Neuronal stem cell (in vitro differentiated cells): ENCODE results near the gene MAP6D1.

Source experiments
- DNase-seq: peaks from one replicate; pipeline ENCODE4 v3.0.0-alpha.2; 2013; ENCODE audit warnings: low spot score
- H2AFZ ChIP-seq: one replicate; pipeline ENCODE4 v1.6.1; 2013; ENCODE audit warnings: mild to moderate bottlenecking, low read length, inconsistent platforms
- H2AK5ac ChIP-seq: 2 replicates; pipeline ENCODE4 v1.6.1; 2013; ENCODE audit warnings: low read depth, mild to moderate bottlenecking, inconsistent platforms, low read length, moderate library complexity, mixed read lengths
- H2BK120ac ChIP-seq: 2 replicates; pipeline ENCODE4 v1.6.1; 2013; ENCODE audit warnings: low read depth, mild to moderate bottlenecking, inconsistent platforms, low read length, moderate library complexity, mixed read lengths
- H2BK12ac ChIP-seq: one replicate; pipeline ENCODE4 v1.6.1; 2013; ENCODE audit warnings: low read length, inconsistent platforms
- H2BK15ac ChIP-seq: 2 replicates; pipeline ENCODE4 v1.6.1; 2013; ENCODE audit warnings: mild to moderate bottlenecking, low read length, inconsistent platforms, mixed read lengths
- H2BK5ac ChIP-seq: one replicate; pipeline ENCODE4 v1.6.1; 2013; ENCODE audit warnings: inconsistent platforms, mild to moderate bottlenecking, low read length, moderate library complexity
- H3K14ac ChIP-seq: one replicate; pipeline ENCODE4 v1.6.1; 2013; ENCODE audit warnings: low read length, inconsistent platforms
- H3K18ac ChIP-seq: 2 replicates; pipeline ENCODE4 v1.6.1; 2013; ENCODE audit warnings: low read length, inconsistent platforms
- H3K23ac ChIP-seq: 2 replicates; pipeline ENCODE4 v1.6.1; 2013; ENCODE audit warnings: low read depth, mild to moderate bottlenecking, mixed read lengths, low read length, inconsistent platforms; ENCODE audit not compliant: poor library complexity
- H3K27ac ChIP-seq: replicated peaks from 3 replicates; pipeline ENCODE4 v1.5.1; 2013; ENCODE audit warnings: low read length, inconsistent platforms
- H3K27me3 ChIP-seq, 3 experiments: 2 replicates each; pipeline ENCODE4 v1.6.1; 2013; ENCODE audit warnings: low read length in 3 of 3, mild to moderate bottlenecking in 2 of 3, inconsistent platforms in 1 of 3, low read depth in 1 of 3, mixed read lengths in 1 of 3, moderate library complexity in 1 of 3; ENCODE audit not compliant: control insufficient read depth in 3 of 3, insufficient read depth in 3 of 3
- H3K36me3 ChIP-seq, 2 donors: replicated peaks in 1 of 2; 2 replicates each; pipeline ENCODE4 v1.6.1; 2013; ENCODE audit warnings: low read length in 2 of 2; ENCODE audit not compliant: control insufficient read depth in 2 of 2, insufficient read depth in 2 of 2
- H3K4ac ChIP-seq: 2 replicates; pipeline ENCODE4 v1.6.1; 2013; ENCODE audit warnings: inconsistent platforms, mild to moderate bottlenecking, low read length, moderate library complexity
- H3K4me1 ChIP-seq, 2 donors: 1 replicate in 1 of 2; 2 replicates in 1 of 2; pipeline ENCODE4 v1.6.1; 2013; ENCODE audit warnings: low read length in 2 of 2, low read depth in 1 of 2; ENCODE audit not compliant: control insufficient read depth in 2 of 2, insufficient read depth in 1 of 2
- H3K4me2 ChIP-seq: one replicate; pipeline ENCODE4 v1.6.1; 2013; ENCODE audit warnings: mild to moderate bottlenecking, low read length, inconsistent platforms; ENCODE audit not compliant: insufficient read depth, poor library complexity, severe bottlenecking
- H3K4me3 ChIP-seq, 2 donors: 2 replicates each; pipeline ENCODE4 v1.5.1; 2013; ENCODE audit warnings: low read length in 2 of 2, mild to moderate bottlenecking in 2 of 2, inconsistent platforms in 1 of 2, moderate library complexity in 1 of 2
- H3K79me1 ChIP-seq: one replicate; pipeline ENCODE4 v1.6.1; 2013; ENCODE audit warnings: low read depth, mild to moderate bottlenecking, inconsistent platforms, low read length, moderate library complexity
- H3K9ac ChIP-seq: one replicate; pipeline ENCODE4 v1.6.1; 2013; ENCODE audit warnings: mild to moderate bottlenecking, low read depth, low read length, inconsistent platforms; ENCODE audit not compliant: poor library complexity
- H3K9me3 ChIP-seq, 2 donors: replicated peaks in 1 of 2; 2 replicates each; pipeline versions ENCODE3 to v1.6.1; 2013; ENCODE audit warnings: low read length in 2 of 2, mild to moderate bottlenecking in 2 of 2, inconsistent platforms in 1 of 2, low read depth in 1 of 2, mixed read lengths in 1 of 2, moderate library complexity in 1 of 2; ENCODE audit not compliant: control insufficient read depth in 2 of 2, insufficient read depth in 1 of 2
- H4K8ac ChIP-seq: one replicate; pipeline ENCODE4 v1.6.1; 2013; ENCODE audit warnings: low read depth, mild to moderate bottlenecking, inconsistent platforms, low read length, moderate library complexity
- H4K91ac ChIP-seq: one replicate; pipeline ENCODE4 v1.6.1; 2013; ENCODE audit warnings: low read length, low read depth, mild to moderate bottlenecking, inconsistent platforms; ENCODE audit not compliant: poor library complexity
- WGBS, 2 donors: extraction: QIAGEN DNeasy Blood & Tissue Kit; methylation state at CpG; one replicate each; pipeline ENCODE4 v1.1.7; 2013; ENCODE audit warnings: missing lambda C conversion rate in 2 of 2, mixed read lengths in 1 of 2; ENCODE audit not compliant: insufficient read length in 2 of 2, insufficient replicate concordance in 1 of 2; ENCODE audit errors: extremely low coverage in 2 of 2; 5-methylcytosine and 5-hydroxymethylcytosine counted together

The MAP6D1 gene

GRCh38 chr3:183845608-183846288 is 20.4 kb upstream of the MAP6D1 start:
- Histone ChIP-seq H2BK5ac (no peak overlapping the region), H3K23ac (no peak overlapping the region), H4K91ac (no peak overlapping the region), H3K4me2 (no peak overlapping the region), H4K8ac (no peak overlapping the region), H3K14ac (no peak overlapping the region), H3K4me3 (no peak overlapping the region), H3K27ac (no peak overlapping the region), H2BK15ac (no peak overlapping the region), H3K4ac (no peak overlapping the region), H2AFZ (no peak overlapping the region), H2BK12ac (no peak overlapping the region), H3K9ac (no peak overlapping the region), H2AK5ac (no peak overlapping the region), H3K9me3 (peaks cover 0 to 10% of the 10 kb centered on the region in 2 donors), H3K4me1 (no peaks in the 10 kb centered on the region), H3K18ac (no peak overlapping the region), H2BK120ac (no peak overlapping the region), H3K79me1 (no peaks in the 10 kb centered on the region), H3K27me3 (no peaks in the 10 kb centered on the region), H3K36me3 (peaks cover 24 to 92% of the 10 kb centered on the region in 2 donors)
- no peak for DNase-seq
- WGBS, 2 donors, result no CpG with 5 or more reads among the region's 13 CpGs

- H3K14ac ChIP-seq, result no peak overlapping the region
- no peak overlapping the region for H3K4me3 ChIP-seq
- no peaks in the 10 kb centered on the region for H3K4me1 ChIP-seq
- H3K36me3 ChIP-seq, result peaks cover 24 to 92% of the 10 kb centered on the region in 2 donors
- WGBS, 2 donors, result no CpG with 5 or more reads among the region's 4 CpGs
- H2BK12ac ChIP-seq, result no peak overlapping the region
- H3K9me3 ChIP-seq, result peaks cover 0 to 10% of the 10 kb centered on the region in 2 donors
- no peak overlapping the region for H4K91ac ChIP-seq
- H2AK5ac ChIP-seq, result no peak overlapping the region
- no peak overlapping the region for H3K18ac ChIP-seq
- no peak for DNase-seq
- H3K9ac ChIP-seq, result no peak overlapping the region
- no peak overlapping the region for H3K4me2 ChIP-seq
- H3K27me3 ChIP-seq, result no peaks in the 10 kb centered on the region
- no peak overlapping the region for H2BK120ac ChIP-seq
- no peak overlapping the region for H2BK5ac ChIP-seq
- no peak overlapping the region for H2AFZ ChIP-seq
- no peak overlapping the region for H3K27ac ChIP-seq
- H4K8ac ChIP-seq, result no peak overlapping the region
- no peaks in the 10 kb centered on the region for H3K79me1 ChIP-seq
- no peak overlapping the region for H2BK15ac ChIP-seq
- no peak overlapping the region for H3K23ac ChIP-seq
- H3K4ac ChIP-seq, result no peak overlapping the region
These were observed 19.7 kb upstream of the MAP6D1 start for GRCh38 chr3:183845090-183845489.

GRCh38 chr3:183844606-183845005 is 19.2 kb upstream of the MAP6D1 start:
- H3K18ac ChIP-seq, result no peak overlapping the region
- H3K23ac ChIP-seq, result no peak overlapping the region
- H2BK12ac ChIP-seq, result no peak overlapping the region
- no peak overlapping the region for H2BK15ac ChIP-seq
- H2AFZ ChIP-seq, result no peak overlapping the region
- WGBS, 2 donors, result no CpG with 5 or more reads among the region's 2 CpGs
- no peak overlapping the region for H4K8ac ChIP-seq
- no peak overlapping the region for H3K27ac ChIP-seq
- no peaks in the 10 kb centered on the region for H3K27me3 ChIP-seq
- no peak overlapping the region for H2AK5ac ChIP-seq
- H3K4me2 ChIP-seq, result no peak overlapping the region
- H3K9me3 ChIP-seq, result peaks cover 0 to 10% of the 10 kb centered on the region in 2 donors
- no peak overlapping the region for H2BK120ac ChIP-seq
- no peak overlapping the region for H3K4me3 ChIP-seq
- no peak overlapping the region for H3K9ac ChIP-seq
- H3K36me3 ChIP-seq, result peaks cover 23 to 92% of the 10 kb centered on the region in 2 donors
- no peak for DNase-seq
- no peak overlapping the region for H3K4ac ChIP-seq
- H3K79me1 ChIP-seq, result no peaks in the 10 kb centered on the region
- no peak overlapping the region for H4K91ac ChIP-seq
- H2BK5ac ChIP-seq, result no peak overlapping the region
- no peaks in the 10 kb centered on the region for H3K4me1 ChIP-seq
- H3K14ac ChIP-seq, result no peak overlapping the region

GRCh38 chr3:183839751-183840150 is 14.4 kb upstream of the MAP6D1 start:
- DNase-seq, result no peak
- no peak overlapping the region for H2BK120ac ChIP-seq
- H3K36me3 ChIP-seq, result peaks cover 13 to 77% of the 10 kb centered on the region in 2 donors
- no peaks in the 10 kb centered on the region for H3K79me1 ChIP-seq
- WGBS, 2 donors, result no CpG with 5 or more reads among the region's 4 CpGs
- H3K27me3 ChIP-seq, result no peaks in the 10 kb centered on the region
- H2AK5ac ChIP-seq, result no peak overlapping the region
- H2BK12ac ChIP-seq, result no peak overlapping the region
- no peak overlapping the region for H2BK5ac ChIP-seq
- no peak overlapping the region for H3K4me3 ChIP-seq
- H3K9ac ChIP-seq, result no peak overlapping the region
- H4K8ac ChIP-seq, result no peak overlapping the region
- H3K18ac ChIP-seq, result no peak overlapping the region
- H3K23ac ChIP-seq, result no peak overlapping the region
- no peak overlapping the region for H2BK15ac ChIP-seq
- H3K4ac ChIP-seq, result no peak overlapping the region
- no peaks in the 10 kb centered on the region for H3K4me1 ChIP-seq
- H3K14ac ChIP-seq, result no peak overlapping the region
- no peak overlapping the region for H4K91ac ChIP-seq
- no peaks in the 10 kb centered on the region for H3K9me3 ChIP-seq
- H3K4me2 ChIP-seq, result no peak overlapping the region
- H3K27ac ChIP-seq, result no peak overlapping the region
- no peak overlapping the region for H2AFZ ChIP-seq
